NCI-H2196 treated with DMSO at 0.1 percent for 48 hours (cell line): ENCODE results near the gene SEC24B.
"Not testable (repeated sequence)": the region's sequence is repeated elsewhere in the genome, so short reads cannot be mapped to it uniquely, and the experiment has no call there.

Source experiments
- DNase-seq: peaks from one replicate; lab custom pipeline; 2025; ENCODE audit not compliant: unreplicated experiment; lab: John Stamatoyannopoulos, UW

SEC24B gene

GRCh38 chr4:109497511-109497910 lies 63.9 kb downstream of the SEC24B start:
- no peak for DNase-seq

- DNase-seq: no peak
Measured at GRCh38 chr4:109499513-109499912, 65.9 kb downstream of the SEC24B start.

GRCh38 chr4:109506890-109507289 lies 73.3 kb downstream of the SEC24B start:
- no peak for DNase-seq

GRCh38 chr4:109510687-109511086 lies 77.1 kb downstream of the SEC24B start:
- no peak for DNase-seq

GRCh38 chr4:109511414-109511813 lies 77.8 kb downstream of the SEC24B start:
- no peak for DNase-seq

- not testable (repeated sequence) for DNase-seq
Measured at GRCh38 chr4:109513368-109513767, 79.8 kb downstream of the SEC24B start.

- DNase-seq: no peak
Measured at GRCh38 chr4:109532182-109532581, 98.6 kb downstream of the SEC24B start.

GRCh38 chr4:109545401-109545800 lies 111.8 kb downstream of the SEC24B start:
- DNase-seq: no peak

- no peak for DNase-seq
Measured at GRCh38 chr4:109547394-109547793, 113.8 kb downstream of the SEC24B start.

GRCh38 chr4:109548655-109549054 lies 115.0 kb downstream of the SEC24B start:
- DNase-seq: no peak

- DNase-seq: no peak
Measured at GRCh38 chr4:109552237-109552636, 118.6 kb downstream of the SEC24B start.

- no peak for DNase-seq
Measured at GRCh38 chr4:109553130-109553529, 119.5 kb downstream of the SEC24B start.

GRCh38 chr4:109554971-109555370 lies 121.4 kb downstream of the SEC24B start:
- no peak for DNase-seq

GRCh38 chr4:109557433-109557832 lies 123.8 kb downstream of the SEC24B start:
- DNase-seq: no peak

- DNase-seq: not testable (repeated sequence)
Measured at GRCh38 chr4:109558095-109558494, 124.5 kb downstream of the SEC24B start.

GRCh38 chr4:109559625-109559982 lies 126.0 kb downstream of the SEC24B start:
- peak; percentile 42 for DNase-seq

GRCh38 chr4:109559983-109560686 lies 126.5 kb downstream of the SEC24B start, which contains the start of gene MCUB:
Gene MCUB (plus strand): TSS chr4:109560246. CDS start chr4:109560338, 92 bp downstream.
- peak; percentile 69 for DNase-seq

GRCh38 chr4:109560687-109561461 lies 127.3 kb downstream of the SEC24B start:
- no peak for DNase-seq

- DNase-seq: no peak
Measured at GRCh38 chr4:109562457-109563239, 129.0 kb downstream of the SEC24B start.

GRCh38 chr4:109571494-109571893 lies 137.9 kb downstream of the SEC24B start:
- DNase-seq: no peak

- no peak for DNase-seq
Measured at GRCh38 chr4:109572154-109572553, 138.5 kb downstream of the SEC24B start.

GRCh38 chr4:109574443-109574850 lies 140.8 kb downstream of the SEC24B start:
- DNase-seq: no peak
